Activated CD4-positive, alpha-beta memory T cell treated with anti-CD3 and anti-CD28 coated beads for 36 hours (primary cell): ENCODE results near the gene LCN6. TPM values are rescaled to one million over a fixed set of nuclear protein-coding genes. Genes with fewer than 3 reads are reported as not detected.
"Not testable (repeated sequence)": the region's sequence is repeated elsewhere in the genome, so short reads cannot be mapped to it uniquely, and the experiment has no call there.

Experiments
- CTCF ChIA-PET: fragments of 350-600 bp; sonication (Branson Sonifier 250); formaldehyde crosslinking; loops from one replicate; lab custom pipeline; 2021; ENCODE audit warnings: antibody characterized with exemption, inconsistent platforms; lab: Charles Lee
- POLR2A ChIA-PET: fragments of 350-600 bp; sonication (Branson Sonifier 250); formaldehyde crosslinking; loops from one replicate; lab custom pipeline; 2021; ENCODE audit warnings: antibody characterized with exemption; lab: Charles Lee
- DNase-seq: peaks from one replicate; pipeline ENCODE4 v3.0.0-alpha.2; 2020
- H3K27ac Mint-ChIP-seq: one replicate; pipeline ENCODE4 v1.8.0; 2021; ENCODE audit warnings: mixed read lengths
- H3K27me3 Mint-ChIP-seq: one replicate; pipeline ENCODE4 v1.8.0; 2021; ENCODE audit warnings: mixed read lengths
- H3K36me3 Mint-ChIP-seq: one replicate; pipeline ENCODE4 v1.8.0; 2021; ENCODE audit warnings: mixed read lengths
- H3K4me1 Mint-ChIP-seq: one replicate; pipeline ENCODE4 v1.8.0; 2021; ENCODE audit warnings: low read depth, mixed read lengths
- H3K4me3 Mint-ChIP-seq: one replicate; pipeline ENCODE4 v1.8.0; 2021; ENCODE audit warnings: mild to moderate bottlenecking, mixed read lengths
- H3K9me3 Mint-ChIP-seq: one replicate; pipeline ENCODE4 v1.8.0; 2021; ENCODE audit warnings: mixed read lengths
- intact Hi-C: fragments of 100-400 bp; cut with micrococcal nuclease; formaldehyde crosslinking; loops from one replicate; pipeline ENCODE4 v1.15.1; 2023
- total RNA-seq, 2 experiments: library from RNA; stranded (reverse); gene quantifications; one replicate each; pipeline ENCODE4 v1.2.3, GENCODE V29; 2021

The LCN6 gene
- not detected for total RNA-seq

GRCh38 chr9:136748201-136748600 is at the start of gene LCN6:
Gene LCN6 (minus strand): TSS chr9:136748525. CDS start chr9:136748483, 42 bp downstream.
- peaks cover 8% of the 10 kb centered on the region for H3K27me3 Mint-ChIP-seq
- POLR2A ChIA-PET, result no interaction called here

GRCh38 chr9:136796775-136797347 is 48.5 kb upstream of the LCN6 start:
- H3K4me3 Mint-ChIP-seq, POLR2A ChIA-PET, CTCF ChIA-PET, H3K27me3 Mint-ChIP-seq, H3K9me3 Mint-ChIP-seq, H3K36me3 Mint-ChIP-seq, intact Hi-C loops, DNase-seq, H3K27ac Mint-ChIP-seq: not testable (repeated sequence)
- peaks cover 21% of the 10 kb centered on the region for H3K4me1 Mint-ChIP-seq

More at GRCh38 chr9:136748201-136748600, at the start of gene LCN6:
- CTCF ChIA-PET, result no interaction called here
- no peak for DNase-seq
- H3K4me3 Mint-ChIP-seq, result no peak within 1 kb of the TSS
- H3K9me3 Mint-ChIP-seq, result peaks cover 23% of the 10 kb centered on the region
- peaks cover 9% of the 10 kb centered on the region for H3K4me1 Mint-ChIP-seq
- no peak within 1 kb of the TSS for H3K27ac Mint-ChIP-seq
- intact Hi-C loops, result no loop called here
- peaks cover 12% of the 10 kb centered on the region for H3K36me3 Mint-ChIP-seq

- DNase-seq, result no peak
- intact Hi-C loops, result no loop called here
- Mint-ChIP-seq H3K9me3 (no peaks in the 10 kb centered on the region), H3K27ac (no peak within 1 kb of the TSS), H3K36me3 (no peaks in the 10 kb centered on the region), H3K4me1 (peaks cover 19% of the 10 kb centered on the region), H3K27me3 (peaks cover 6% of the 10 kb centered on the region), H3K4me3 (no peak within 1 kb of the TSS)
- POLR2A ChIA-PET, result no interaction called here
- CTCF ChIA-PET, result no interaction called here
These were observed 48.0 kb upstream of the LCN6 start, which contains the start of gene CCDC183 for GRCh38 chr9:136796238-136796774. Gene CCDC183 (plus strand): TSS chr9:136796338. CDS start chr9:136796398, 60 bp downstream.

GRCh38 chr9:136795000-136795348 is 46.6 kb upstream of the LCN6 start:
- Mint-ChIP-seq H3K9me3 (no peaks in the 10 kb centered on the region), H3K36me3 (no peaks in the 10 kb centered on the region), H3K27me3 (no peaks in the 10 kb centered on the region), H3K4me3 (no peak overlapping the region), H3K27ac (no peak overlapping the region), H3K4me1 (peaks cover 12% of the 10 kb centered on the region)
- POLR2A ChIA-PET, result no interaction called here
- DNase-seq, result no peak
- intact Hi-C loops, result loop anchor here (5.0 kb wide), 3 partner anchors 107 to 447 kb away; partner anchors contain the start of genes RNF208 and TUBB4B
- CTCF ChIA-PET, result no interaction called here

- intact Hi-C loops, result loop anchor here (5.0 kb wide), 3 partner anchors 108 to 448 kb away; partner anchors contain the start of genes RNF208 and TUBB4B
- no peak overlapping the region for H3K4me3 Mint-ChIP-seq
- no peaks in the 10 kb centered on the region for H3K27me3 Mint-ChIP-seq
- no peaks in the 10 kb centered on the region for H3K36me3 Mint-ChIP-seq
- ChIA-PET POLR2A (no interaction called here), CTCF (interaction anchor here (0.7 to 3.0 kb wide), 7 partner anchors 12 to 241 kb away, joined by 3 to 23 read pairs (median 4); partner anchors contain the start of genes AJM1, LCN8 and RABL6)
- no peaks in the 10 kb centered on the region for H3K9me3 Mint-ChIP-seq
- H3K4me1 Mint-ChIP-seq, result peaks cover 12% of the 10 kb centered on the region
- DNase-seq, result no peak
- H3K27ac Mint-ChIP-seq, result no peak overlapping the region
These were observed 46.1 kb upstream of the LCN6 start for GRCh38 chr9:136794281-136794999.

GRCh38 chr9:136793086-136793946 is 45.0 kb upstream of the LCN6 start:
- no peak overlapping the region for H3K27ac Mint-ChIP-seq
- DNase-seq, result no peak
- H3K4me3 Mint-ChIP-seq, result no peak overlapping the region
- H3K9me3 Mint-ChIP-seq, result no peaks in the 10 kb centered on the region
- H3K36me3 Mint-ChIP-seq, result no peaks in the 10 kb centered on the region
- ChIA-PET POLR2A (interaction anchor here (0.9 kb wide), 1 partner anchor 14 kb away, joined by 4 read pairs; no protein-coding TSS in a partner anchor), CTCF (interaction anchor here (0.7 to 3.0 kb wide), 16 partner anchors 11 to 463 kb away, joined by 3 to 23 read pairs (median 4); partner anchors contain the start of genes AJM1, LCN8 and RABL6)
- peaks cover 13% of the 10 kb centered on the region for H3K4me1 Mint-ChIP-seq
- peaks cover 1% of the 10 kb centered on the region for H3K27me3 Mint-ChIP-seq
- intact Hi-C loops, result loop anchor here (5.0 kb wide), 3 partner anchors 109 to 449 kb away; partner anchors contain the start of genes RNF208 and TUBB4B

GRCh38 chr9:136792321-136793085 is 44.2 kb upstream of the LCN6 start:
- intact Hi-C loops, result loop anchor here (5.0 kb wide), 3 partner anchors 110 to 450 kb away; partner anchors contain the start of genes RNF208 and TUBB4B

GRCh38 chr9:136791516-136792276 is 43.4 kb upstream of the LCN6 start:
- intact Hi-C loops, result loop anchor here (1.0 to 5.0 kb wide), 11 partner anchors 9 to 451 kb away; partner anchors contain the start of genes AJM1, RABL6, RNF208 and TRAF2
- CTCF ChIA-PET, result interaction anchor here (0.8 to 3.0 kb wide), 12 partner anchors 10 to 464 kb away, joined by 3 to 23 read pairs (median 4); partner anchors contain the start of genes AJM1 and RABL6
- peaks cover 21% of the 10 kb centered on the region for H3K4me1 Mint-ChIP-seq
- H3K27ac Mint-ChIP-seq, result peak overlapping the region; percentile 79
- peaks cover 1% of the 10 kb centered on the region for H3K27me3 Mint-ChIP-seq
- no peaks in the 10 kb centered on the region for H3K9me3 Mint-ChIP-seq
- peak; percentile 74 for DNase-seq
- H3K36me3 Mint-ChIP-seq, result no peaks in the 10 kb centered on the region
- peak overlapping the region; percentile 81 for H3K4me3 Mint-ChIP-seq
- POLR2A ChIA-PET, result interaction anchor here (0.6 to 1.2 kb wide), 2 partner anchors 64 to 238 kb away, joined by 5 read pairs; no protein-coding TSS in a partner anchor

More at GRCh38 chr9:136792321-136793085, 44.2 kb upstream of the LCN6 start:
- ChIA-PET CTCF (interaction anchor here (0.8 to 3.0 kb wide), 12 partner anchors 9 to 464 kb away, joined by 3 to 23 read pairs (median 4); partner anchors contain the start of genes AJM1 and RABL6), POLR2A (interaction anchor here (0.6 to 0.7 kb wide), 2 partner anchors 14 to 65 kb away, joined by 3 to 5 read pairs; no protein-coding TSS in a partner anchor)
- Mint-ChIP-seq H3K36me3 (no peaks in the 10 kb centered on the region), H3K27ac (peak overlapping the region; percentile 64), H3K4me1 (peaks cover 21% of the 10 kb centered on the region), H3K4me3 (peak overlapping the region; percentile 81), H3K27me3 (peaks cover 1% of the 10 kb centered on the region), H3K9me3 (no peaks in the 10 kb centered on the region)
- DNase-seq, result no peak

GRCh38 chr9:136790640-136791515 is 42.6 kb upstream of the LCN6 start, which contains the start of gene TMEM141:
Gene TMEM141 (plus strand): TSS chr9:136791344. CDS start chr9:136791371, 27 bp downstream.
- DNase-seq, result peak; percentile 100
- peak within 1 kb of the TSS; percentile 81 for H3K4me3 Mint-ChIP-seq
- no peaks in the 10 kb centered on the region for H3K9me3 Mint-ChIP-seq
- intact Hi-C loops, result loop anchor here (1.0 to 5.0 kb wide), 12 partner anchors 9 to 451 kb away; partner anchors contain the start of genes AJM1, RABL6, RNF208 and SEC16A
- POLR2A ChIA-PET, result interaction anchor here (1.2 to 1.4 kb wide), 2 partner anchors 239 to 450 kb away, joined by 4 to 5 read pairs; partner anchors contain the start of gene TUBB4B
- H3K27me3 Mint-ChIP-seq, result peaks cover 1% of the 10 kb centered on the region
- CTCF ChIA-PET, result interaction anchor here (0.5 to 2.9 kb wide), 8 partner anchors 12 to 256 kb away, joined by 3 to 20 read pairs (median 4); no protein-coding TSS in a partner anchor
- peaks cover 21% of the 10 kb centered on the region for H3K4me1 Mint-ChIP-seq
- no peaks in the 10 kb centered on the region for H3K36me3 Mint-ChIP-seq
- peak within 1 kb of the TSS; percentile 79 for H3K27ac Mint-ChIP-seq
